Mammary epithelial cell (primary cell): ENCODE measurements around the gene COPA.

ENCODE experiments used
- CTCF ChIP-seq, 2 donors: IDR thresholded peaks in 1 of 2; conservative IDR thresholded peaks in 1 of 2; 2 replicates each; pipeline ENCODE4 v1.5.1; 2011 to 2012; ENCODE audit warnings: inconsistent platforms in 2 of 2, low read length in 2 of 2, mild to moderate bottlenecking in 2 of 2, control low read depth in 1 of 2, low read depth in 1 of 2; ENCODE audit not compliant: insufficient read depth in 1 of 2; ENCODE audit errors: extremely low read depth in 1 of 2
- EZH2 ChIP-seq: IDR thresholded peaks from 2 replicates; pipeline ENCODE4 v1.6.1; 2012; ENCODE audit warnings: low read length, inconsistent platforms, borderline replicate concordance

- TF ChIP-seq CTCF (conservative IDR thresholded peaks at IDR 0.05 in 1 of 2, IDR thresholded peaks at IDR 0.05 in 1 of 2; ENCODE audit: extremely low read depth in 1 of 2, insufficient read depth in 1 of 2, low read depth in 1 of 2, low read length in 2 of 2) (no peak), EZH2 (no peak)
These were observed 19.3 kb upstream of the COPA start for GRCh38 chr1:160362168-160362957.
